ENCODE results near the gene PEX12. TPM values are rescaled to one million over a fixed set of nuclear protein-coding genes. Genes with fewer than 3 reads are reported as not detected.

The PEX12 gene
- total RNA-seq, 1 experiment from 2014 or later: 5.8 TPM

GRCh38 chr17:35577830-35578196 lies 558 bp downstream of the PEX12 start:
- TF ChIP-seq CTCF (conservative IDR thresholded peaks at IDR 0.05) (no peak), EZH2 (IDR thresholded peaks at IDR 0.05; ENCODE audit: low read depth) (no peak)
- no peak for DNase-seq
- H3K27ac ChIP-seq: 0 out of 2 replicates have a peak overlapping the region, but pooled peaks have one; percentile 2
- H3K36me3 ChIP-seq (ENCODE audit: low read depth): no peaks in the 10 kb centered on the region
- ChIA-PET POLR2A (ENCODE audit: unreplicated experiment) (interaction anchor here (0.6 kb wide), 1 partner anchor 14 kb away, joined by 4 read pairs; no protein-coding TSS in a partner anchor), CTCF (no interaction called here)
- intact Hi-C loops (cut with micrococcal nuclease; ENCODE audit: unreplicated experiment): loop anchor here (1.0 to 2.0 kb wide), 3 partner anchors 9 to 335 kb away; partner anchors contain the start of genes AP2B1 and SLFN5
- peak overlapping the region; percentile 89 for H2AFZ ChIP-seq
- H3F3A ChIP-seq (ENCODE audit: insufficient read depth, low read depth): peaks cover 32% of the 10 kb centered on the region; the same call in 1 of the 2 replicates
- peak overlapping the region; percentile 67 for H3K4me3 ChIP-seq
- no peaks in the 10 kb centered on the region for H3K79me2 ChIP-seq (ENCODE audit: low read depth)
- no peaks in the 10 kb centered on the region for H3K9me3 ChIP-seq (ENCODE audit: insufficient read depth, low read depth)
- peak overlapping the region; percentile 88 for H3K4me2 ChIP-seq
- peaks cover 15% of the 10 kb centered on the region for H3K4me1 ChIP-seq (replicated peaks; ENCODE audit: insufficient read depth)
- no peaks in the 10 kb centered on the region for H3K27me3 ChIP-seq (ENCODE audit: insufficient read depth, low read depth)
- BruUV-seq (replicated peaks): no TSS peak
- H3K9me2 ChIP-seq (ENCODE audit: insufficient read depth): no peaks in the 10 kb centered on the region
- H4K20me1 ChIP-seq (ENCODE audit: insufficient read depth): no peaks in the 10 kb centered on the region

GRCh38 chr17:35575759-35576158 lies 2.6 kb downstream of the PEX12 start:
- Histone ChIP-seq H3F3A (ENCODE audit: insufficient read depth, low read depth) (peaks cover 36% of the 10 kb centered on the region; the same call in 1 of the 2 replicates), H3K27ac (no peak overlapping the region), H3K9me3 (ENCODE audit: insufficient read depth, low read depth) (no peaks in the 10 kb centered on the region), H3K79me2 (ENCODE audit: low read depth) (peaks cover 11% of the 10 kb centered on the region), H3K4me2 (no peak overlapping the region), H3K4me3 (no peak overlapping the region), H3K9me2 (ENCODE audit: insufficient read depth) (no peaks in the 10 kb centered on the region), H3K36me3 (ENCODE audit: low read depth) (no peaks in the 10 kb centered on the region), H4K20me1 (ENCODE audit: insufficient read depth) (no peaks in the 10 kb centered on the region; the same call in 1 of the 2 replicates), H3K27me3 (ENCODE audit: insufficient read depth, low read depth) (no peaks in the 10 kb centered on the region), H2AFZ (no peak overlapping the region), H3K4me1 (replicated peaks; ENCODE audit: insufficient read depth) (peaks cover 15% of the 10 kb centered on the region)
- ChIA-PET CTCF (no interaction called here), POLR2A (ENCODE audit: unreplicated experiment) (no interaction called here)
- no peak for DNase-seq
- TF ChIP-seq EZH2 (IDR thresholded peaks at IDR 0.05; ENCODE audit: low read depth) (no peak), CTCF (conservative IDR thresholded peaks at IDR 0.05) (no peak)
- no TSS peak for BruUV-seq (replicated peaks)
- intact Hi-C loops (cut with micrococcal nuclease; ENCODE audit: unreplicated experiment): no loop called here

GRCh38 chr17:35569405-35569804 lies 9.0 kb downstream of the PEX12 start:
- DNase-seq: no peak
- no TSS peak for BruUV-seq (replicated peaks)
- Histone ChIP-seq H3K36me3 (ENCODE audit: low read depth) (no peaks in the 10 kb centered on the region), H3K27ac (no peak overlapping the region), H3K79me2 (ENCODE audit: low read depth) (peaks cover 34% of the 10 kb centered on the region), H4K20me1 (ENCODE audit: insufficient read depth) (no peaks in the 10 kb centered on the region; the same call in 1 of the 2 replicates), H3K27me3 (ENCODE audit: insufficient read depth, low read depth) (peaks cover 8% of the 10 kb centered on the region; the same call in 1 of the 2 replicates), H3K9me3 (ENCODE audit: insufficient read depth, low read depth) (no peaks in the 10 kb centered on the region), H3F3A (ENCODE audit: insufficient read depth, low read depth) (peaks cover 12% of the 10 kb centered on the region; the same call in 1 of the 2 replicates), H3K4me1 (replicated peaks; ENCODE audit: insufficient read depth) (peaks cover 10% of the 10 kb centered on the region), H3K4me3 (peak overlapping the region; percentile 72; the same call in 1 of the 2 replicates), H2AFZ (no peak overlapping the region), H3K9me2 (ENCODE audit: insufficient read depth) (no peaks in the 10 kb centered on the region), H3K4me2 (peak overlapping the region; percentile 91)
- intact Hi-C loops (cut with micrococcal nuclease; ENCODE audit: unreplicated experiment): no loop called here
- ChIA-PET POLR2A (ENCODE audit: unreplicated experiment) (no interaction called here), CTCF (no interaction called here)
- TF ChIP-seq EZH2 (IDR thresholded peaks at IDR 0.05; ENCODE audit: low read depth) (no peak), CTCF (conservative IDR thresholded peaks at IDR 0.05) (no peak)

Data from PC-9 (cell line).